Endothelial cell (in vitro differentiated cells): ENCODE results near the gene GP1BB. TPM values are rescaled to one million over a fixed set of nuclear protein-coding genes. Genes with fewer than 3 reads are reported as not detected.

Source experiments
- DNase-seq: peaks from one replicate; pipeline ENCODE4 v3.0.0; 2021; ENCODE audit warnings: low spot score
- H3K27ac Mint-ChIP-seq: one replicate; pipeline ENCODE4 v1.8.0; 2021; ENCODE audit warnings: mixed read lengths, inconsistent platforms; ENCODE audit not compliant: unreplicated experiment
- H3K27me3 Mint-ChIP-seq: one replicate; pipeline ENCODE4 v1.8.0; 2021; ENCODE audit warnings: mild to moderate bottlenecking, moderate library complexity, mixed read lengths, inconsistent platforms; ENCODE audit not compliant: unreplicated experiment
- H3K36me3 Mint-ChIP-seq: one replicate; pipeline ENCODE4 v1.8.0; 2021; ENCODE audit warnings: mild to moderate bottlenecking, low read depth, mixed read lengths, inconsistent platforms; ENCODE audit not compliant: unreplicated experiment
- H3K4me1 Mint-ChIP-seq: one replicate; pipeline ENCODE4 v1.8.0; 2021; ENCODE audit warnings: mild to moderate bottlenecking, mixed read lengths, inconsistent platforms; ENCODE audit not compliant: unreplicated experiment
- H3K4me3 Mint-ChIP-seq: one replicate; pipeline ENCODE4 v1.8.0; 2021; ENCODE audit warnings: mild to moderate bottlenecking, mixed read lengths, inconsistent platforms; ENCODE audit not compliant: unreplicated experiment
- H3K9me3 Mint-ChIP-seq: one replicate; pipeline ENCODE4 v1.8.0; 2021; ENCODE audit warnings: mixed read lengths, inconsistent platforms; ENCODE audit not compliant: unreplicated experiment
- total RNA-seq: library from RNA; stranded (reverse); fragmentation: NEBNext Ultra II Directional; extraction: Animal tissue kit (Norgen Biotek cat#: 25700); gene quantifications from one replicate; pipeline ENCODE4 v1.2.1, GENCODE V29; 2021; ENCODE audit not compliant: unreplicated experiment
- TF ChIP-seq, protein P1 (sequence below): fragments of 200-600 bp; sonication (generic); IDR thresholded peaks from one replicate; pipeline ENCODE4 v1.5.0; 2021; ENCODE audit warnings: antibody characterized with exemption; ENCODE audit not compliant: unreplicated experiment

The GP1BB gene
- total RNA-seq, 1 donor from 2014 or later, result not detected

DNA sequence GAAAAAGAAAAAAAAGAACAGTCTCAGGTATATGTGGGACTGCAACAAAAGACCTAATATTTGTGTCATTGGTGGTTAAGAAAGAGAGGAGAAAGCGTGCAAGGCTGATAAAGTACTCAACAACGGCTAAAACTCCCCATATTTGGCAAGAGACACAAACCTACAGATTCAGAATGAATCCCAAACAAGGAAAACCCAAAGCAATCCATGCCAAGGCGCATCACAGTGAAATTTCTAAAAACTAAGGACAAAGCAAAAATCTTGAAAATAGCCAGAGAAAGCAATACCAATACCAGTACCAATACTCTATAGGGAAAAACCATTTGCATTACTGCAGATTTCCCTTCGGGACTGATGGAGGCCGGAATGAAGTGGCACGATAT, 41.5 kb upstream of the GP1BB start:
- TF ChIP-seq, protein P1, sequence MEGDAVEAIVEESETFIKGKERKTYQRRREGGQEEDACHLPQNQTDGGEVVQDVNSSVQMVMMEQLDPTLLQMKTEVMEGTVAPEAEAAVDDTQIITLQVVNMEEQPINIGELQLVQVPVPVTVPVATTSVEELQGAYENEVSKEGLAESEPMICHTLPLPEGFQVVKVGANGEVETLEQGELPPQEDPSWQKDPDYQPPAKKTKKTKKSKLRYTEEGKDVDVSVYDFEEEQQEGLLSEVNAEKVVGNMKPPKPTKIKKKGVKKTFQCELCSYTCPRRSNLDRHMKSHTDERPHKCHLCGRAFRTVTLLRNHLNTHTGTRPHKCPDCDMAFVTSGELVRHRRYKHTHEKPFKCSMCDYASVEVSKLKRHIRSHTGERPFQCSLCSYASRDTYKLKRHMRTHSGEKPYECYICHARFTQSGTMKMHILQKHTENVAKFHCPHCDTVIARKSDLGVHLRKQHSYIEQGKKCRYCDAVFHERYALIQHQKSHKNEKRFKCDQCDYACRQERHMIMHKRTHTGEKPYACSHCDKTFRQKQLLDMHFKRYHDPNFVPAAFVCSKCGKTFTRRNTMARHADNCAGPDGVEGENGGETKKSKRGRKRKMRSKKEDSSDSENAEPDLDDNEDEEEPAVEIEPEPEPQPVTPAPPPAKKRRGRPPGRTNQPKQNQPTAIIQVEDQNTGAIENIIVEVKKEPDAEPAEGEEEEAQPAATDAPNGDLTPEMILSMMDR, result no peak
- Mint-ChIP-seq H3K4me3 (no peak overlapping the region), H3K9me3 (peaks cover 3% of the 10 kb centered on the region), H3K27ac (no peak overlapping the region), H3K27me3 (peaks cover 2% of the 10 kb centered on the region), H3K4me1 (no peaks in the 10 kb centered on the region), H3K36me3 (peaks cover 2% of the 10 kb centered on the region)
- DNase-seq, result no peak

DNA sequence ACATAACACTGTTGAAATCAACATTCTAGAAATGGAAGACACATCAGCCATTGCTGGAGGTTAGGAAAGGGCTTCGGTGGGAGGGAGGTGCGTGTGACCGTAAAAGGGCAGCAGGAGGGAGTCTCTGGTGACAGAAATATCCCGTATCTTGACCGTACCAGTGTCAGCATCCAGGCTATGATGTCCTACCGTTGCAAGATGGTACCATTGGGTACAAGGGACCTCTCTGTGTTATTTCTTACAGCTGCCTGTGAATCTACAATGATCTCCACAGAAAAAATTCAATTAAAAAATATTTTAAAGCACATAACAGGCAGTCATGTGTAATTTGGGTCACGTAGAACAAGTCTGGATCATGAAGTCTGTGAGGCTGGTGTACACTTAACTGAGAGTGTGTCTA, 36.4 kb upstream of the GP1BB start:
- Mint-ChIP-seq H3K4me1 (peaks cover 3% of the 10 kb centered on the region), H3K27me3 (peaks cover 2% of the 10 kb centered on the region), H3K9me3 (no peaks in the 10 kb centered on the region), H3K4me3 (peak overlapping the region; percentile 31), H3K27ac (no peak overlapping the region), H3K36me3 (peaks cover 3% of the 10 kb centered on the region)
- no peak for DNase-seq
- TF ChIP-seq, protein P1, result no peak

DNA sequence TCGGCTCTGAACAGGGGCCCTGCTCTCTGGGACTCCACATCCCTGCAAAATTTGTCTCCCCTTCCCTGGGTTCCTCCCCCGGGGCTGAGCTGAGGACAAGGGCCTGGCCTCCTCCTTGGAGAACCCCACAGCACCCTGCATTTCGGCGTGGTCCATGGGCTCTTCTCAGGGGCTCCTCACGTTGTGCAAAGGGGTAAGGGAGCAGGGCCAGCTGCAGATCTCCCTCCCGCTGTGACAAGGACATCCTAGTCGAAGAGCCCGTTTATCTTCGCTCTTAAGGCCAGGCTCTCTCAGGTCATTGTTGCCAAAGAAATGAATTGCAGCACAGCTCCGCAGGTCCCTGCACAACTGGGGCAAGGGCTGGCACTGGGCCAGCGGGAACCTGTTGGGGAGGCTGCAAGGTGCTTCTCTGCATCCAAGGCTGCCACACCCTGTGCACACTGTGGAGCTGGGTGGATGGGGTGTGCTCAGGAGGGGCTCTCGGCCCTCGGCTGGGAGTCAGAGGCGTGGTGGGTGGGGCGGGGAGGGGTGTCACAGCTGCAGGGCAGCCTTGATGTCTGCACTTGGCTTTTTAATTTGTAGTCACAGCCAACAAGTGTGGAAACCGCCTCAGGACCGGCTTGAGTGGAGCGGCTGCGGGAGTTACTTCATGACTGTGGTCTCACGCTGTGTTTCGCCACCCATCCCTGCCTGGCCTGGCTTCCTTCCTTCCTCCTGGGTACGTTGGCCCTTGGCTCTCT, 35.6 kb upstream of the GP1BB start:
- Mint-ChIP-seq H3K9me3 (no peaks in the 10 kb centered on the region), H3K27me3 (peaks cover 2% of the 10 kb centered on the region), H3K27ac (no peak overlapping the region), H3K36me3 (peaks cover 3% of the 10 kb centered on the region), H3K4me1 (peaks cover 3% of the 10 kb centered on the region), H3K4me3 (no peak overlapping the region)
- DNase-seq, result no peak
- TF ChIP-seq, protein P1, result no peak

DNA sequence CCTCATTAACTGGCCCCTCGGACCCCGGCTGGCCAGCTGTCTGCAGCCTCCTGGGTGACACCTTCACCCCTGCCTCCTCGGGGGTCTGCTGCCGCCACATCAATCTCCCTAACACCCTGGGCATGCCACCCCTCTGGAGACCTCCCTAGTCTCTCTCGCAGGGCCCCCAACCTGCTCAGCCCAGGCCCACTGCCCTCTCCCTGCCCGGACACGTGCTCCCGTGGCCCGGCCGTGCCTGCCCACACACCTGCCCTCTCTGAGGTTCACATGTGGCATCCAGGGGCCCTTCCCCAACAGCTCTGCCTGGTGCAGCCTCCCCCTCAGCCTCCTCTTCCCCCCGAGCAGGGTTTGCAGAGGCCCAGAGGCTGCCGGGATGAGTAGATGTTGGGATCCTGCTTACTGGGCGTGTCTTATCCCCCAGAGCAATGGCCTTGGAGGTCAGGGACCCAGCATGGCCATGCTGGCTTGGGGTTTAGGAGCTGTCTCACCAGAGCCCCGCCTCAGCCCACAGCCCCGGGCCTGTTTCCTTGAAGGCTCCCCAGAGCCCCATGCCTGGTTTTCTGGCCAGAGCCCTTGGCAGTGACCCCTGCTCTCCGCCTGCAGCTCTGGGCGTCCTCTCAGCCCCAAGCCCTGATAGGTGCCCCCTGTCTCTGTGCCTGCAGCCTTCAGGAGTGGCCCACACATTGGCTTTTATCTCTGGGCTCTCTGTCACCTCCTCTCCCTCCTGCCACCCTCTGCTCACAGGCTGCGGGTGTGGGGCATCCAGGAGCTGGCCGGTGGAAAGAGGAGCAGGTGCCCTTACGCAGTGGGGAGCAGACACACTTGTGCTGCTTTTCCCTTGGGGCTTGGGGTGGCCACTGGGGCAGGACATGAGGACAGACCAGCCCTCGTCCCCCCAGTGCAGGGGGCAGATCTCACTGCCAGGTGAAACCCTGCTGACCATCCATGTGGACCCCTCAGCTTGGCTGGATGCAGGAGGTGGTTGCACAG, 34.7 kb upstream of the GP1BB start:
- Mint-ChIP-seq H3K27ac (no peak overlapping the region), H3K36me3 (peaks cover 3% of the 10 kb centered on the region), H3K4me1 (peaks cover 3% of the 10 kb centered on the region), H3K27me3 (peaks cover 2% of the 10 kb centered on the region), H3K4me3 (no peak overlapping the region), H3K9me3 (no peaks in the 10 kb centered on the region)
- TF ChIP-seq, protein P1, result no peak
- DNase-seq, result no peak
